Kidney epithelial cell (primary cell): ENCODE measurements around the gene PPIF. TPM values are rescaled to one million over a fixed set of nuclear protein-coding genes. Genes with fewer than 3 reads are reported as not detected.

Experiments used
- DNase-seq: peaks from one replicate; pipeline ENCODE4 v3.0.0-alpha.2; 2010; ENCODE audit warnings: low read depth
- H3K27me3 ChIP-seq: 2 replicates; pipeline ENCODE4 v1.6.0; 2011; ENCODE audit warnings: low read length; ENCODE audit not compliant: control insufficient read depth, insufficient read depth
- H3K36me3 ChIP-seq: 2 replicates; pipeline ENCODE4 v1.5.1; 2011; ENCODE audit warnings: low read length; ENCODE audit not compliant: control insufficient read depth, insufficient read depth
- H3K4me3 ChIP-seq: 2 replicates; pipeline ENCODE4 v1.5.1; 2011; ENCODE audit warnings: low read depth, mild to moderate bottlenecking, control low read depth, low read length
- CTCF ChIP-seq: IDR thresholded peaks from 2 replicates; pipeline ENCODE4 v1.5.1; 2011; ENCODE audit warnings: mild to moderate bottlenecking, moderate library complexity, low read length, control low read depth, inconsistent platforms; ENCODE audit not compliant: insufficient read depth, poor library complexity, severe bottlenecking
- total RNA-seq: library from RNA; depleted of rRNA; stranded (reverse); fragments of >200 nt; gene quantifications from 2 replicates; pipeline ENCODE4 v1.2.3, GENCODE V29; 2015

The PPIF gene
- total RNA-seq, 1 donor from 2014 or later, result 71.7 TPM

- no peak for TF ChIP-seq CTCF
- Histone ChIP-seq H3K27me3 (no peaks in the 10 kb centered on the region), H3K36me3 (no peaks in the 10 kb centered on the region), H3K4me3 (no peak overlapping the region)
- no peak for DNase-seq
Measured at GRCh38 chr10:79394664-79395063, 47.4 kb downstream of the PPIF start.

GRCh38 chr10:79396520-79396919 is 49.3 kb downstream of the PPIF start:
- Histone ChIP-seq H3K4me3 (no peak overlapping the region), H3K36me3 (no peaks in the 10 kb centered on the region), H3K27me3 (no peaks in the 10 kb centered on the region)
- no peak for TF ChIP-seq CTCF
- no peak for DNase-seq

- Histone ChIP-seq H3K36me3 (no peaks in the 10 kb centered on the region), H3K27me3 (no peaks in the 10 kb centered on the region), H3K4me3 (no peak overlapping the region)
- DNase-seq, result no peak
- no peak for TF ChIP-seq CTCF
Measured at GRCh38 chr10:79397051-79397450, 49.8 kb downstream of the PPIF start.

GRCh38 chr10:79397575-79398303 is 50.5 kb downstream of the PPIF start:
- H3K27me3 ChIP-seq, result no peaks in the 10 kb centered on the region
- DNase-seq, result no peak
- H3K36me3 ChIP-seq, result no peaks in the 10 kb centered on the region
- TF ChIP-seq CTCF, result no peak
- H3K4me3 ChIP-seq, result no peak overlapping the region

GRCh38 chr10:79398642-79399041 is 51.4 kb downstream of the PPIF start:
- H3K27me3 ChIP-seq, result no peaks in the 10 kb centered on the region
- no peak for TF ChIP-seq CTCF
- H3K4me3 ChIP-seq, result no peak overlapping the region
- no peak for DNase-seq
- H3K36me3 ChIP-seq, result no peaks in the 10 kb centered on the region
